AG04449 (cell line): ENCODE results near the gene NAV2.

ENCODE experiments used
- CTCF ChIA-PET: fragments of 350-600 bp; formaldehyde crosslinking; extraction: SDS; loops from one replicate; lab custom pipeline; 2021; ENCODE audit warnings: antibody characterized with exemption; lab: Yijun Ruan, JAX
- POLR2A ChIA-PET: fragments of 400-600, 350-600 bp; formaldehyde crosslinking; extraction: SDS; loops from one replicate; lab custom pipeline; 2020; ENCODE audit warnings: antibody characterized with exemption, inconsistent platforms; lab: Yijun Ruan, JAX
- DNase-seq: peaks from one replicate; pipeline ENCODE4 v3.0.0-alpha.2; 2010; ENCODE audit warnings: low read depth, low spot score
- H3K4me3 ChIP-seq: 2 replicates; pipeline ENCODE4 v1.5.1; 2011; ENCODE audit warnings: low read depth, mild to moderate bottlenecking, control low read depth, low read length
- TF ChIP-seq, protein P1 (sequence below): IDR thresholded peaks from one replicate; pipeline ENCODE4 v1.5.1; 2011; ENCODE audit warnings: mild to moderate bottlenecking, moderate library complexity, low read length, control low read depth, inconsistent platforms; ENCODE audit not compliant: insufficient read depth; ENCODE audit errors: missing control alignments

The NAV2 gene

DNA sequence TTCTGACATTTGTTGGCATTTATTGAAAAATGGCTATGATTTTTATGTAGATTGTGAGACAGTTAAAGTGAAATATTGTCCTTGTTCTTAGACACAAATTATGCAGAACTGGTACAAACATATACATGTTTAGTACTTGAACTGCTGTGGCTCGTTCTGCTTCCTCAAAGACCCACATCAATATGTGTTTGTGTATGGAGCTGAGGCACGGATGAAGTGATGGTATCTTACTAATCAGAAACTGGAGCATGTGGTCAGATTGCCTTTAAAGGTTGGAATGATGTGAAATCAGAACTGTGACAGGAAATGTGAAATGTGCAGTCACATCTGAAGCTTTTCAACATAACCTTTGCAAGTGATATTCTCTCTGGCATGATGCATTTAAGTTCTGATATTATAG, 130.4 kb downstream of the NAV2 start:
- POLR2A ChIA-PET, result no interaction called here
- no peak for DNase-seq
- H3K4me3 ChIP-seq, result no peak overlapping the region
- CTCF ChIA-PET, result interaction anchor here (0.7 to 2.5 kb wide), 4 partner anchors 9 to 60 kb away, joined by 3 to 8 read pairs (median 6); no protein-coding TSS in a partner anchor
- TF ChIP-seq, protein P1, sequence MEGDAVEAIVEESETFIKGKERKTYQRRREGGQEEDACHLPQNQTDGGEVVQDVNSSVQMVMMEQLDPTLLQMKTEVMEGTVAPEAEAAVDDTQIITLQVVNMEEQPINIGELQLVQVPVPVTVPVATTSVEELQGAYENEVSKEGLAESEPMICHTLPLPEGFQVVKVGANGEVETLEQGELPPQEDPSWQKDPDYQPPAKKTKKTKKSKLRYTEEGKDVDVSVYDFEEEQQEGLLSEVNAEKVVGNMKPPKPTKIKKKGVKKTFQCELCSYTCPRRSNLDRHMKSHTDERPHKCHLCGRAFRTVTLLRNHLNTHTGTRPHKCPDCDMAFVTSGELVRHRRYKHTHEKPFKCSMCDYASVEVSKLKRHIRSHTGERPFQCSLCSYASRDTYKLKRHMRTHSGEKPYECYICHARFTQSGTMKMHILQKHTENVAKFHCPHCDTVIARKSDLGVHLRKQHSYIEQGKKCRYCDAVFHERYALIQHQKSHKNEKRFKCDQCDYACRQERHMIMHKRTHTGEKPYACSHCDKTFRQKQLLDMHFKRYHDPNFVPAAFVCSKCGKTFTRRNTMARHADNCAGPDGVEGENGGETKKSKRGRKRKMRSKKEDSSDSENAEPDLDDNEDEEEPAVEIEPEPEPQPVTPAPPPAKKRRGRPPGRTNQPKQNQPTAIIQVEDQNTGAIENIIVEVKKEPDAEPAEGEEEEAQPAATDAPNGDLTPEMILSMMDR, result no peak

DNA sequence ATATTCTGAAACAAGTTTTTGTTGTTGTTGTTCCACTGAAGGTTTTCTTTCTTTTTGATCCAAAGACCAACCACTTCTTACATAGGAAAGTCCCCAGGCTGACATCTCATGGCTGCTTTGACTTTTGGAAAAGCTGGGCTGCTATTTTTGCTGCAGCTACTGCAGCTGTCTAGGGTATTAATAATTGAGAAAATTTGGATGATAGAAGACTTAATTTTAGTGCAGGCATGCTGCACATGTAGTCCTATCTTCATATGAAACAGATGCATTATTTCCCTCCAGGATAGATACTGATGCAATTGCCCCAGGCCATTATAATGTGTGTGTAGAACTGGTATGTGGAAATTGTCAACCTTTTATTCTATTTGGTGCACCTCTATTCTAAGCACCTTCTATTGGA, 131.4 kb downstream of the NAV2 start:
- no peak for DNase-seq
- ChIA-PET POLR2A (no interaction called here), CTCF (interaction anchor here (1.7 kb wide), 1 partner anchor 10 kb away, joined by 4 read pairs; no protein-coding TSS in a partner anchor)
- no peak overlapping the region for H3K4me3 ChIP-seq
- TF ChIP-seq, protein P1, result no peak

DNA sequence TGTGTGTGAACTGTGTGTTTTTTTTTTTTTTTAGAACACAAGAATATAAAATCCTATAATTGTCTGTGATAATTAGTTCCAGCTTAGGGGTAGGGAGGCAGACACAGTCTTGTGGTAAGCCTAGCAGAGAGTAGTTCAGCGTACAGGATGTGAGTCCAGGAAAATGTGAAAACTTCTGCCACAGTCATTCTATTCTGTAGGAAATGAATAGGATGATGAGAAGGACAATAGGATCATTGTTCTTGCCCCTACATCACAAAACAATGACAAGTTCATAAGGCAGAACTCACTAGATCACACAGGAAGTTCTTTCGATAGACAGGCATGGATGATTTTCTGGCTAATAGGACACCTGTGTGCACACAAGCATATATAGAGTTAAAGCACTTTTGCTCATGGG, 132.2 kb downstream of the NAV2 start:
- CTCF ChIA-PET, result interaction anchor here (1.7 kb wide), 1 partner anchor 9 kb away, joined by 4 read pairs; no protein-coding TSS in a partner anchor
- no peak for DNase-seq
- POLR2A ChIA-PET, result no interaction called here
- H3K4me3 ChIP-seq, result no peak overlapping the region
- TF ChIP-seq, protein P1, result no peak

DNA sequence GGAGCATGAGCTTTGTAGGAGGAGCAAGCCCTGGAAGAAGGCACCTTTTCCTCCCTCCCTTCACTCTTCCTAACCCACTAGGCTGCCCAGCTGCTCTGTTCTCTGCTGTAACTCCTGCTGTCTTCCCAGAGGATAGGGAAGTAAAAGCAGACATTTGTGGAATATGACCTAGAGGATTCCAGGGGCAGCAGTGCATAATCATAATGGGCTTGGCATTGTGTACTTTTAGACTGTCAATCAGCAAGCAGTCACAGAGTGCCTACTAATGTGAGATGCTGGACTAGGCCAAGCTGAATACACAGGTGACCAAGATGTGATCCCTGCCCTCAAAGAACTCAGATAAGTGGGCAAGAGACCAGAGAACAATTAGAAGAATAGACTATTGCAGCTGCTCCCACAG, 133.0 kb downstream of the NAV2 start:
- ChIA-PET CTCF (no interaction called here), POLR2A (no interaction called here)

DNA sequence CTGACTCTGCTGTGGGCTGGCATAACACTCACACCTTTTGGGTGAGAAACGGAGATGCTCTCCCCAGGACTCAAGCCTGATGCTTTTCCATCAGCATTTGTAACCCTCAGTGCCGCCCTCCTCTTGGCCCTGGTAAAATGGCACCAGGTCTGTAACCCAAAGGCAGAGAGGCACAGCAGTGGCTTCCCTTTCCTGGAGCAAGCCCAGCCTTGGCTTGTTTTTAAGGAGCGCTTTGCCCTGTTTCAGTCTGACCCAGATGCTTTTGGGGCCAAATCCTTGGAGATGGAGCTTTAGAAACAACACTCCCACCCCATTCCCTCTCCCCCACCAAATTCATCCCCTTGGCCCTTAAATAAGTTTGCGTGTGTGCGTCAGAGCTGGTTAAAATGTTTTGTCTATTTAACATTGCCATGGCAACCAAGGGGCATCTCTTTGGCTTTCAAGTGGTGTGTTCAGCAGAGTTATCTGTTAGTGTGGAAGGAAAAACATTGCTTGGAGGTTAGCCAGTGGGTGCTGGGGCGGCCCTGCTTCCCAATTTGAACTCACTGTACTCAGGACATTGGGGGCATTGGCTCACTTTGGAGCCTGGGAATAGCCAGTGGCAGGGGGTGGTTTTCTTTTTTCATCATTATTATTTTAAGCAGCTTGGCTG, 134.1 kb downstream of the NAV2 start:
- POLR2A ChIA-PET, result no interaction called here
- TF ChIP-seq, protein P1, result no peak
- H3K4me3 ChIP-seq, result no peak overlapping the region
- CTCF ChIA-PET, result interaction anchor here (1.3 kb wide), 1 partner anchor 283 kb away, joined by 3 read pairs; no protein-coding TSS in a partner anchor
- no peak for DNase-seq

More for the DNA sequence above, 133.0 kb downstream of the NAV2 start:
- TF ChIP-seq, protein P1, result no peak
- H3K4me3 ChIP-seq, result no peak overlapping the region
- no peak for DNase-seq

DNA sequence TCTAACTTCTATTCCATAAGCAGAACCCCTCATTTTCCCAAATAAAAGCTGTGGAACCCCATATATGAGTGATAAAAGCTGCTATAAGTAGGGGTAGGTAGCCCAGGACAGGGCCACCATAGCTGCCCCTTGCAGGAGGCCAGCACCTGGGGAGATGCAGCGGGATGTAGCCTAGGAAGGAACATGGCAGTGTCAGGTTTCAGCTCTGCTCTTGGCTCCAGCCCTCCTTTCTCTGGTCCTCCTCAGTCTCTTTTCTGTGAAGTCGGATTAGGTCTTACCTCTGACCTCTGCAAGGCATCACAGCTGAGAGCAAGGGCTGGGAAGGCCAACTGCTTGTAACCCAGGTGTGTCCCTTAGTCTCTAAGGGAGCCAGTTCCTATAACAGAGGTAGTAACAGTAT, 135.6 kb downstream of the NAV2 start:
- TF ChIP-seq, protein P1, result no peak
- ChIA-PET CTCF (interaction anchor here (0.8 kb wide), 1 partner anchor 295 kb away, joined by 3 read pairs; no protein-coding TSS in a partner anchor), POLR2A (no interaction called here)
- no peak for DNase-seq
- H3K4me3 ChIP-seq, result no peak overlapping the region
